Measurements from ENCODE around the gene GRAMD1B. TPM values are rescaled to one million over a fixed set of nuclear protein-coding genes. Genes with fewer than 3 reads are reported as not detected.

GRAMD1B gene
- total RNA-seq, 1 experiment from 2014 or later: 82.1 TPM

- no peaks in the 10 kb centered on the region for H3K27me3 ChIP-seq (ENCODE audit: low read length)
- intact Hi-C loops (cut with micrococcal nuclease): no loop called here
- no peak overlapping the region for H2AFZ ChIP-seq (ENCODE audit: low read length)
- no peak overlapping the region for H3K27ac ChIP-seq (ENCODE audit: low read length)
- POLR2A ChIA-PET (ENCODE audit: unreplicated experiment): no interaction called here
- ATAC-seq (no peak), DNase-seq (no peak)
- CTCF ChIA-PET: no interaction called here
- TF ChIP-seq EZH2 (IDR thresholded peaks at IDR 0.05; ENCODE audit: low read length, unreplicated experiment) (no peak), CTCF (conservative IDR thresholded peaks at IDR 0.05; ENCODE audit: low read depth, low read length) (no peak), EZH2phosphoT487 (IDR thresholded peaks at IDR 0.05; ENCODE audit: borderline replicate concordance, low read length) (no peak)
- H3F3A ChIP-seq (ENCODE audit: low read length, unreplicated experiment): no peaks in the 10 kb centered on the region
- no peak overlapping the region for H3K4me2 ChIP-seq (ENCODE audit: low read length)
- peaks cover 13% of the 10 kb centered on the region for H3K4me1 ChIP-seq (ENCODE audit: insufficient read depth, low read length)
- 0 out of 2 replicates have a peak, but pooled peaks cover 3% of the 10 kb centered on the region for H4K20me1 ChIP-seq (ENCODE audit: low read length)
- H3K9me2 ChIP-seq (replicated peaks; ENCODE audit: low read length): no peaks in the 10 kb centered on the region
- H3K9me3 ChIP-seq (ENCODE audit: low read length): no peaks in the 10 kb centered on the region
- H3K9ac ChIP-seq (ENCODE audit: low read length): no peak overlapping the region
- no TSS peak for BruUV-seq (replicated peaks)
- H3K4me3 ChIP-seq (ENCODE audit: low read length): no peak overlapping the region
- H3K36me3 ChIP-seq (ENCODE audit: low read depth, low read length): peaks cover 8% of the 10 kb centered on the region; the same call in 1 of the 2 replicates
- 0 out of 2 replicates have a peak, but pooled peaks cover 5% of the 10 kb centered on the region for H3K79me2 ChIP-seq (ENCODE audit: low read length)
Measured at GRCh38 chr11:123491241-123491640, 61.2 kb downstream of the GRAMD1B start.

- no TSS peak for BruUV-seq (replicated peaks)
- peaks cover 11% of the 10 kb centered on the region for H3K4me1 ChIP-seq (ENCODE audit: insufficient read depth, low read length)
- peaks cover 19% of the 10 kb centered on the region for H3K79me2 ChIP-seq (ENCODE audit: low read length)
- intact Hi-C loops (cut with micrococcal nuclease): no loop called here
- H3K27ac ChIP-seq (ENCODE audit: low read length): no peak overlapping the region
- H3K9me3 ChIP-seq (ENCODE audit: low read length): no peaks in the 10 kb centered on the region
- no peaks in the 10 kb centered on the region for H3K27me3 ChIP-seq (ENCODE audit: low read length)
- H3K9ac ChIP-seq (ENCODE audit: low read length): no peak overlapping the region
- H3F3A ChIP-seq (ENCODE audit: low read length, unreplicated experiment): no peaks in the 10 kb centered on the region
- ChIA-PET POLR2A (ENCODE audit: unreplicated experiment) (no interaction called here), CTCF (interaction anchor here (1.2 kb wide), 1 partner anchor 86 kb away, joined by 5 read pairs; no protein-coding TSS in a partner anchor)
- no peak overlapping the region for H2AFZ ChIP-seq (ENCODE audit: low read length)
- no peak overlapping the region for H3K4me3 ChIP-seq (ENCODE audit: low read length)
- ATAC-seq (peak; percentile 78), DNase-seq (peak; percentile 66)
- no peak overlapping the region for H3K4me2 ChIP-seq (ENCODE audit: low read length)
- peaks cover 10% of the 10 kb centered on the region; the same call in 1 of the 2 replicates for H4K20me1 ChIP-seq (ENCODE audit: low read length)
- no peaks in the 10 kb centered on the region for H3K9me2 ChIP-seq (replicated peaks; ENCODE audit: low read length)
- no peaks in the 10 kb centered on the region; the same call in 1 of the 2 replicates for H3K36me3 ChIP-seq (ENCODE audit: low read depth, low read length)
- TF ChIP-seq EZH2phosphoT487 (IDR thresholded peaks at IDR 0.05; ENCODE audit: borderline replicate concordance, low read length) (no peak), EZH2 (IDR thresholded peaks at IDR 0.05; ENCODE audit: low read length, unreplicated experiment) (no peak), CTCF (conservative IDR thresholded peaks at IDR 0.05; ENCODE audit: low read depth, low read length) (no peak)
Measured at GRCh38 chr11:123493349-123494063, 63.4 kb downstream of the GRAMD1B start.
